ENCODE measurements around the gene ARVCF. TPM values are rescaled to one million over a fixed set of nuclear protein-coding genes. Genes with fewer than 3 reads are reported as not detected.

Gene ARVCF
- total and polyA plus RNA-seq, 9 of the 15 experiments (the other 6 are each of a cell fraction or from before 2014, with no cell fraction given): 0.03 to 97.4 (median 15.6) TPM

GRCh38 chr22:19941365-19942082 lies 75.1 kb downstream of the ARVCF start, which contains the start of the genes COMT and TXNRD2 (continued):
- TF ChIP-seq CTCF (IDR thresholded peaks at IDR 0.05 in 2 of 3, conservative IDR thresholded peaks at IDR 0.05 in 1 of 3; ENCODE audit: insufficient read depth in 2 of 3, low read depth in 1 of 3, low read length in 3 of 3) (peak in 1 of 3 experiments; percentile 34; a peak in 3 of 6 replicates), POLR2B (IDR thresholded peaks at IDR 0.05; ENCODE audit: low read depth, partially characterized antibody) (no peak), ZNF165 (CRISPR knock-in tag; IDR thresholded peaks at IDR 0.05; ENCODE audit: borderline replicate concordance) (peak; percentile 73; the same call in 1 of the 2 replicates), EZH2 (IDR thresholded peaks at IDR 0.05; ENCODE audit: borderline replicate concordance, low read depth, low read length) (no peak), SP2 (IDR thresholded peaks at IDR 0.05; ENCODE audit: extremely low read depth, low read depth, low read length, poor library complexity, severe bottlenecking) (peak; percentile 14), SIRT6 (IDR thresholded peaks at IDR 0.05; ENCODE audit: low read depth, low read length) (no peak), HMGXB4 (CRISPR knock-in tag; IDR thresholded peaks at IDR 0.05) (peak; percentile 65; the same call in 1 of the 2 replicates), RBM14 (IDR thresholded peaks at IDR 0.05; ENCODE audit: borderline replicate concordance, insufficient read depth, low read depth, low read length) (peak; percentile 95; the same call in 1 of the 2 replicates), NCOA1 (IDR thresholded peaks at IDR 0.05; ENCODE audit: low read depth) (no peak), GATA2 (CRISPR knock-in tag; IDR thresholded peaks at IDR 0.05) (no peak), CREB5 (CRISPR knock-in tag; IDR thresholded peaks at IDR 0.05) (peak; percentile 88), FOXP1 (CRISPR knock-in tag; IDR thresholded peaks at IDR 0.05) (no peak), ZNF444 (CRISPR knock-in tag; IDR thresholded peaks at IDR 0.05) (0 out of 2 replicates have a peak, but pooled peaks have one; percentile 6), SRF (CRISPR knock-in tag; IDR thresholded peaks at IDR 0.05) (peak in 1 of 2 experiments; percentile 93; a peak in 3 of 4 replicates), CBFA2T2 (conservative IDR thresholded peaks at IDR 0.05) (no peak), BHLHE40 (IDR thresholded peaks at IDR 0.05; ENCODE audit: low read length) (peak; percentile 74), NEUROD1 (IDR thresholded peaks at IDR 0.05; ENCODE audit: borderline replicate concordance, low read depth, low read length, partially characterized antibody) (peak; percentile 91), ZBTB12 (CRISPR knock-in tag; IDR thresholded peaks at IDR 0.05) (peak; percentile 62; the same call in 1 of the 2 replicates), SMC3 (conservative IDR thresholded peaks at IDR 0.05; ENCODE audit: insufficient read depth, low read depth, low read length) (0 out of 2 replicates have a peak, but pooled peaks have one; percentile 33), E2F3 (CRISPR knock-in tag; IDR thresholded peaks at IDR 0.05) (peak; percentile 75), KAT8 (IDR thresholded peaks at IDR 0.05; ENCODE audit: low read depth) (no peak), FOSL1 (tag; conservative IDR thresholded peaks at IDR 0.05) (no peak)

Measured in K562 (cell line).